GM12872 (cell line): ENCODE data around the gene PUS3.

Experiments used
- TF ChIP-seq, protein P1 (sequence below): IDR thresholded peaks from 3 replicates; pipeline ENCODE4 v1.5.1; 2011; ENCODE audit warnings: low read depth, mild to moderate bottlenecking, low read length, moderate library complexity; ENCODE audit not compliant: insufficient read depth

PUS3 gene

GRCh38 chr11:125903711-125904659 is 979 bp upstream of the PUS3 start, which contains the start of gene DDX25:
Gene DDX25, plus strand, starts transcription at chr11:125904508. Its CDS starts 10 bp downstream, at chr11:125904518.
- TF ChIP-seq, protein P1, sequence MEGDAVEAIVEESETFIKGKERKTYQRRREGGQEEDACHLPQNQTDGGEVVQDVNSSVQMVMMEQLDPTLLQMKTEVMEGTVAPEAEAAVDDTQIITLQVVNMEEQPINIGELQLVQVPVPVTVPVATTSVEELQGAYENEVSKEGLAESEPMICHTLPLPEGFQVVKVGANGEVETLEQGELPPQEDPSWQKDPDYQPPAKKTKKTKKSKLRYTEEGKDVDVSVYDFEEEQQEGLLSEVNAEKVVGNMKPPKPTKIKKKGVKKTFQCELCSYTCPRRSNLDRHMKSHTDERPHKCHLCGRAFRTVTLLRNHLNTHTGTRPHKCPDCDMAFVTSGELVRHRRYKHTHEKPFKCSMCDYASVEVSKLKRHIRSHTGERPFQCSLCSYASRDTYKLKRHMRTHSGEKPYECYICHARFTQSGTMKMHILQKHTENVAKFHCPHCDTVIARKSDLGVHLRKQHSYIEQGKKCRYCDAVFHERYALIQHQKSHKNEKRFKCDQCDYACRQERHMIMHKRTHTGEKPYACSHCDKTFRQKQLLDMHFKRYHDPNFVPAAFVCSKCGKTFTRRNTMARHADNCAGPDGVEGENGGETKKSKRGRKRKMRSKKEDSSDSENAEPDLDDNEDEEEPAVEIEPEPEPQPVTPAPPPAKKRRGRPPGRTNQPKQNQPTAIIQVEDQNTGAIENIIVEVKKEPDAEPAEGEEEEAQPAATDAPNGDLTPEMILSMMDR = no peak

- TF ChIP-seq, protein P1 = no peak
Observed at GRCh38 chr11:125902277-125902926, 604 bp downstream of the PUS3 start.

DNA sequence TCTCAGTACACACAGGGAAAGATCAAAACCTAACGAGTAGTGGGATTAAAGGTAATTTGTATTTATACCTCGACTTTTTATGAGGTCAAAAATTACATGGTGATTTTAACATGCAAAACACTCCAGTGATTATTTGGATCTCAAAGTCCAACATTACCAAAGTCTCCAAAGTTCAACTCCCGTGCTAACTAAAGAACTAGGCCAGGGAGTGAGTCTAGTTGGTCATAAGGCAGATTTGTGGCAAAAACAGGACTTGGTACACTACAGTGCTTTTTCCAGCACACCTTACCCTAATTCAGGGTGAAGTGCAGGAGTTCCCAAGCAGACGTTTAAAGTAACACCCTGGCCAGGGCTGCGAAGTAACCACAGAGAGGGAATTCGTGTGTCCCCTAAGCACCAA is 1.1 kb downstream of the PUS3 start:
- TF ChIP-seq, protein P1 = no peak

GRCh38 chr11:125892994-125893393 is 10.0 kb downstream of the PUS3 start:
- TF ChIP-seq, protein P1 = no peak

- TF ChIP-seq, protein P1 = no peak
Observed at GRCh38 chr11:125892071-125892470, 10.9 kb downstream of the PUS3 start.

DNA sequence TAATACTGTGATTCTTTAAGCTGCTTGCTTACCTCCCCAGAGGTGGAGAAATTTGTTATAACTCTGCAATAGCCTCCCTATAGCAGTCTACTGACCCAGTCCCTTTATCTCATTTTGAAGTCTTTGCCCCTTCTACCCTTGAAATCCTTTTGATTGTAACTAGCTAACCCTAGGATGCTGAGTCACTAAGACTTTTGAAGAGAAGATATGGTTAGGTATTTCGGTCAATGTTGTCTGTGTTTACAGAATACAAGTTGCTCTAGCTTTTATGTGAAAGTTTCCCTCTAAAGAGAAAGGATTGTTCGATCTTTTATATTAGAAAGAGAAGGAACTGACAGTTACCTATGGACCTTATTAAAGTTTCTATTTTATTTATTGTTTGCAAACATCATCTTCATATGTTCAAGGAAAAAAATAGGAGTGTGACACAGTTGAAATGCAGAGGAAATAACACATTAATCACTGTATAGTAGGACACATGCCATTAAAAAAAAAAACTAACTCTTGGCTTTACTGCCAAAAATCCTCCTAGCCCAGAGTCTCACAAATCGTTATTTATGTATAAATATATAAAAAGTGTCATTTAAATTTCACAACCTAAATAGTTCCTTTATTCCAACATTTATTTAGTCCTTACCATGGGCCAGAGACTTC is 12.4 kb downstream of the PUS3 start:
- TF ChIP-seq, protein P1 = no peak
